CD14-positive monocyte (primary cell): Measurements from ENCODE around the gene TMEM30A. TPM values are rescaled to one million over a fixed set of nuclear protein-coding genes. Genes with fewer than 3 reads are reported as not detected.
A peak's percentile ranks its signal among the peaks of the same experiment; 100 is the strongest.

Experiments
- DNase-seq, 3 donors: peaks; one replicate each; pipeline ENCODE4 v3.0.0-alpha.2; 2011 to 2022
- H2AFZ ChIP-seq: 2 replicates; pipeline ENCODE4 v1.6.0; 2012; ENCODE audit warnings: mild to moderate bottlenecking, low read depth, low read length, inconsistent platforms; ENCODE audit not compliant: insufficient read depth, poor library complexity, severe bottlenecking
- H3K27ac ChIP-seq, 2 donors: 1 replicate in 1 of 2; 2 replicates in 1 of 2; pipeline ENCODE4 v1.5.1; 2012 to 2013; ENCODE audit warnings: low read length in 2 of 2, control low read depth in 1 of 2, inconsistent platforms in 1 of 2, low read depth in 1 of 2, mild to moderate bottlenecking in 1 of 2
- H3K27me3 ChIP-seq, 2 donors: one replicate each; pipeline versions ENCODE4 v1.6.0 to v1.6.1; 2011 to 2013; ENCODE audit warnings: low read length in 2 of 2; ENCODE audit not compliant: control insufficient read depth in 2 of 2, insufficient read depth in 2 of 2
- H3K36me3 ChIP-seq, 2 donors: replicated peaks in 1 of 2; 1 replicate in 1 of 2; 2 replicates in 1 of 2; pipeline versions ENCODE4 v1.5.1 to v1.6.1; 2012 to 2013; ENCODE audit warnings: low read length in 2 of 2, control low read depth in 1 of 2, inconsistent platforms in 1 of 2, mild to moderate bottlenecking in 1 of 2; ENCODE audit not compliant: insufficient read depth in 2 of 2, control insufficient read depth in 1 of 2
- H3K4me1 ChIP-seq, 2 donors: 1 replicate in 1 of 2; 2 replicates in 1 of 2; pipeline versions ENCODE4 v1.5.1 to v1.6.1; 2012 to 2013; ENCODE audit warnings: low read length in 2 of 2, control low read depth in 1 of 2, inconsistent platforms in 1 of 2, mild to moderate bottlenecking in 1 of 2, moderate library complexity in 1 of 2; ENCODE audit not compliant: insufficient read depth in 2 of 2, control insufficient read depth in 1 of 2
- H3K4me2 ChIP-seq: replicated peaks from 2 replicates; pipeline ENCODE3; 2012; ENCODE audit warnings: low read length, moderate library complexity, mild to moderate bottlenecking; ENCODE audit not compliant: poor library complexity, severe bottlenecking; ENCODE audit errors: extremely low read depth
- H3K4me3 ChIP-seq, 3 experiments: fragments of 200-600 bp in 1 of 3; sonication (generic) in 1 of 3; replicated peaks in 1 of 3; 1 replicate in 2 of 3; 2 replicates in 1 of 3; pipeline ENCODE4 v1.5.1; 2011 to 2013; ENCODE audit warnings: low read length in 3 of 3, mild to moderate bottlenecking in 3 of 3, control low read depth in 2 of 3, low read depth in 2 of 3, inconsistent platforms in 1 of 3, moderate library complexity in 1 of 3
- H3K79me2 ChIP-seq: 2 replicates; pipeline ENCODE4 v1.6.0; 2012; ENCODE audit warnings: mild to moderate bottlenecking, control low read depth, inconsistent platforms, low read length, moderate library complexity; ENCODE audit not compliant: insufficient read depth
- H3K9ac ChIP-seq: 2 replicates; pipeline ENCODE4 v1.6.0; 2017; ENCODE audit warnings: low read length, mild to moderate bottlenecking; ENCODE audit not compliant: insufficient read depth, poor library complexity, severe bottlenecking
- H3K9me3 ChIP-seq, 2 donors: replicated peaks in 1 of 2; 1 replicate in 1 of 2; 2 replicates in 1 of 2; pipeline versions ENCODE4 v1.5.1 to v1.6.1; 2012 to 2013; ENCODE audit warnings: low read length in 2 of 2, control low read depth in 1 of 2; ENCODE audit not compliant: control insufficient read depth in 1 of 2, insufficient read depth in 1 of 2
- H4K20me1 ChIP-seq: 2 replicates; pipeline ENCODE4 v1.6.0; 2012; ENCODE audit warnings: mild to moderate bottlenecking, low read length, control low read depth, moderate library complexity; ENCODE audit not compliant: insufficient read depth
- H3K27ac Mint-ChIP-seq, 7 donors: one replicate each; pipeline ENCODE4 v1.8.0; 2020; ENCODE audit warnings: mild to moderate bottlenecking in 7 of 7, mixed read lengths in 7 of 7, moderate library complexity in 6 of 7, inconsistent platforms in 2 of 7
- H3K27me3 Mint-ChIP-seq, 3 donors: one replicate each; pipeline ENCODE4 v1.8.0; 2021 to 2022; ENCODE audit warnings: low read depth in 3 of 3, mild to moderate bottlenecking in 3 of 3, mixed read lengths in 3 of 3, moderate library complexity in 3 of 3, inconsistent platforms in 1 of 3
- H3K36me3 Mint-ChIP-seq, 2 donors: one replicate each; pipeline ENCODE4 v1.8.0; 2020; ENCODE audit warnings: mixed read lengths in 2 of 2, inconsistent platforms in 1 of 2, mild to moderate bottlenecking in 1 of 2
- H3K4me1 Mint-ChIP-seq: one replicate; pipeline ENCODE4 v1.8.0; 2020; ENCODE audit warnings: mild to moderate bottlenecking, mixed read lengths
- H3K4me3 Mint-ChIP-seq, 2 donors: one replicate each; pipeline ENCODE4 v1.8.0; 2020; ENCODE audit warnings: mild to moderate bottlenecking in 2 of 2, mixed read lengths in 2 of 2, moderate library complexity in 1 of 2
- H3K9me3 Mint-ChIP-seq, 7 donors: one replicate each; pipeline ENCODE4 v1.8.0; 2020 to 2022; ENCODE audit warnings: mixed read lengths in 7 of 7, mild to moderate bottlenecking in 6 of 7, moderate library complexity in 6 of 7, inconsistent platforms in 2 of 7
- CTCF ChIP-seq: fragments of 200-600 bp; IDR thresholded peaks from one replicate; pipeline ENCODE4 v1.8.0; 2022; ENCODE audit warnings: antibody characterized with exemption, mild to moderate bottlenecking
- WGBS: methylation state at CpG from one replicate; pipeline ENCODE4 v1.1.5; 2013; ENCODE audit warnings: missing lambda C conversion rate; ENCODE audit not compliant: insufficient coverage; 5-methylcytosine and 5-hydroxymethylcytosine counted together
- intact Hi-C, 2 donors: fragments of 100-400 bp; cut with micrococcal nuclease; formaldehyde crosslinking; loops; one replicate each; pipeline versions ENCODE4 v1.15.0 to v1.15.1; 2023
- polyA plus RNA-seq, 3 donors: library from polyadenylated mRNA; depleted of rRNA in 1 of 3; unstranded in 2 of 3; stranded (reverse) in 1 of 3; fragments of 300-500 nt in 2 of 3; fragments of >200 nt in 1 of 3; fragmentation: Illumina TruSeq in 2 of 3; gene quantifications; 1 replicate in 2 of 3; 2 replicates in 1 of 3; pipeline ENCODE4 v1.2.3, GENCODE V29; 2012 to 2021

Gene TMEM30A
- polyA plus RNA-seq, 3 donors = 12.2 to 101 (median 70.6) TPM

DNA sequence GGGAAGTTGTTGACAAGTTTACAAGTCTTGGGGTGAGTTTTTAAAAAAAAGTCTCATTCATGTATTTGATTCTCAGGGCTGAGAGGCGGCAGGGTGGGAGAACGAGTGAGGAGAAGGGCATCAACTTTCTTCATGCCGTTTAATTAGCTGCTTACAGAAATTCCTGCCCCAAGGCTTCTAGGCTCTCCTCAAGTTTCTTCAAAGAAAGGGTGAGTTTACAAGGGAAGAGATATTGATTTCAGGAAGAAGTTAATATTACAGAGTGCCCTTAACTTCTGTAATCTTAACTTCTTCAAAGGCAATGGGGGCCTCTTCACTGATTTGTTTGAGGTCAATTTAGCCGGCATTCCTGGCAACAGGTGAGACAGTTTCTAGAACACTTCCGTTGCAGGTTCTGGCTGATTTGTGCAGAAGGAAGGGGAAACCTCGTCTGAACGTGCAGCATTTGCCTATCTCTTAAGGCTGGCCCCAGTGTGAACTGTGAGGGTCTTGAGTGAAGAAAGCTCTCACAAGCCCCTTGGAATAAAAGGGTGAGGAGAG lies 75.3 kb downstream of the TMEM30A start:
- peaks cover 50 to 60% (median 59%) of the 10 kb centered on the region in 3 donors for H3K27me3 Mint-ChIP-seq

More for the DNA sequence above, 75.3 kb downstream of the TMEM30A start:
- Mint-ChIP-seq H3K36me3 (peaks cover 0 to 18% of the 10 kb centered on the region in 2 donors), H3K9me3 (peaks cover 0 to 24% (median 14%) of the 10 kb centered on the region in 7 donors), H3K4me3 (peak overlapping the region in 1 of 2 donors; percentile 87), H3K4me1 (peaks cover 51% of the 10 kb centered on the region), H3K27ac (no peak overlapping the region)
- no peaks in the 10 kb centered on the region for H3K79me2 ChIP-seq
- no peak overlapping the region for H3K4me2 ChIP-seq
- no peak overlapping the region for H3K27ac ChIP-seq
- no peak for DNase-seq
- peak; percentile 32 for TF ChIP-seq CTCF
- intact Hi-C loops = loop anchor here in 1 of 2 donors (2.0 kb wide), 1 partner anchor 1470 kb away; no protein-coding TSS in a partner anchor
- no peaks in the 10 kb centered on the region for H3K36me3 ChIP-seq
- H3K4me3 ChIP-seq = no peak overlapping the region
- peaks cover 0 to 28% of the 10 kb centered on the region in 2 donors for H3K9me3 ChIP-seq
- H3K4me1 ChIP-seq = peaks cover 32 to 44% of the 10 kb centered on the region in 2 donors
- peaks cover 42 to 55% of the 10 kb centered on the region in 2 donors for H3K27me3 ChIP-seq
- no peaks in the 10 kb centered on the region for H4K20me1 ChIP-seq
- WGBS = 46% methylated on average over 5 of the region's 7 CpGs
- H2AFZ ChIP-seq = no peak overlapping the region
- H3K9ac ChIP-seq = no peak overlapping the region
